ENCODE data around the gene ARL4C. TPM values are rescaled to one million over a fixed set of nuclear protein-coding genes. Genes with fewer than 3 reads are reported as not detected.

ARL4C gene
- total and polyA plus RNA-seq, 4 donors, result 1.4 to 2.8 (median 2.1) TPM

GRCh38 chr2:234450431-234451124 lies 46.3 kb downstream of the ARL4C start:
- no peak overlapping the region for H3K4me3 ChIP-seq (ENCODE audit: low read depth in 1 of 3, low read length in 3 of 3)
- 76% methylated on average over 6 of the region's 6 CpGs for WGBS
- no peaks in the 10 kb centered on the region for H3K27me3 ChIP-seq (ENCODE audit: control insufficient read depth in 4 of 4, insufficient read depth in 4 of 4, low read length in 3 of 4)
- TF ChIP-seq ATF3 (IDR thresholded peaks at IDR 0.05), result no peak
- no peak overlapping the region for H3K27ac ChIP-seq (ENCODE audit: low read depth in 1 of 2, low read length in 2 of 2)
- no peak overlapping the region for H3K9ac ChIP-seq (ENCODE audit: low read depth in 1 of 2, low read length in 2 of 2)
- peaks cover 0 to 2% (median 0%) of the 10 kb centered on the region in 4 donors for H3K4me1 ChIP-seq (ENCODE audit: control insufficient read depth in 4 of 4, insufficient read depth in 4 of 4, low read length in 3 of 4)
- DNase-seq (ENCODE audit: low spot score), result no peak
- H3K36me3 ChIP-seq (ENCODE audit: control insufficient read depth in 4 of 4, insufficient read depth in 3 of 4, low read depth in 1 of 4, low read length in 3 of 4), result no peaks in the 10 kb centered on the region
- H3K9me3 ChIP-seq (ENCODE audit: control insufficient read depth in 4 of 4, low read length in 3 of 4), result no peaks in the 10 kb centered on the region

GRCh38 chr2:234448506-234449184 lies 48.2 kb downstream of the ARL4C start:
- TF ChIP-seq MAX (IDR thresholded peaks at IDR 0.05) (no peak), REST (IDR thresholded peaks at IDR 0.05) (no peak), TAF1 (conservative IDR thresholded peaks at IDR 0.05) (no peak), ATF3 (IDR thresholded peaks at IDR 0.05) (no peak), NR2F2 (IDR thresholded peaks at IDR 0.05) (no peak), EGR1 (IDR thresholded peaks at IDR 0.05; ENCODE audit: low read depth in 2 of 2) (no peak), RAD21 (IDR thresholded peaks at IDR 0.05) (no peak), SP1 (IDR thresholded peaks at IDR 0.05) (no peak), CTCF (IDR thresholded peaks at IDR 0.05; ENCODE audit: low read depth, low read length, missing input control) (no peak), JUND (IDR thresholded peaks at IDR 0.05) (no peak), FOXA1 (IDR thresholded peaks at IDR 0.05) (no peak), GABPA (IDR thresholded peaks at IDR 0.05 in 1 of 2, conservative IDR thresholded peaks at IDR 0.05 in 1 of 2) (no peak), YY1 (IDR thresholded peaks at IDR 0.05) (no peak), ZBTB33 (IDR thresholded peaks at IDR 0.05) (no peak), HNF4G (IDR thresholded peaks at IDR 0.05) (no peak), RXRA (IDR thresholded peaks at IDR 0.05) (no peak)
- Histone ChIP-seq H3K27ac (ENCODE audit: low read depth in 1 of 2, low read length in 2 of 2) (no peak overlapping the region), H3K36me3 (ENCODE audit: control insufficient read depth in 4 of 4, insufficient read depth in 3 of 4, low read depth in 1 of 4, low read length in 3 of 4) (no peaks in the 10 kb centered on the region), H3K27me3 (ENCODE audit: control insufficient read depth in 4 of 4, insufficient read depth in 4 of 4, low read length in 3 of 4) (no peaks in the 10 kb centered on the region), H3K4me1 (ENCODE audit: control insufficient read depth in 4 of 4, insufficient read depth in 4 of 4, low read length in 3 of 4) (peaks cover 0 to 2% (median 0%) of the 10 kb centered on the region in 4 donors), H3K9me3 (ENCODE audit: control insufficient read depth in 4 of 4, low read length in 3 of 4) (no peaks in the 10 kb centered on the region), H3K9ac (ENCODE audit: low read depth in 1 of 2, low read length in 2 of 2) (no peak overlapping the region), H3K4me3 (ENCODE audit: low read depth in 1 of 3, low read length in 3 of 3) (no peak overlapping the region)
- no peak for DNase-seq (ENCODE audit: low spot score)
- 56% methylated on average over 13 of the region's 13 CpGs for WGBS

All from liver (tissue), 9 donors.